ENCODE results near the gene PVRIG. TPM values are rescaled to one million over a fixed set of nuclear protein-coding genes. Genes with fewer than 3 reads are reported as not detected.

The PVRIG gene
- total RNA-seq, result not detected in 2 replicates

GRCh38 chr7:100219801-100220585 is at the start of gene PVRIG:
TSS of gene PVRIG (plus strand) at chr7:100219949. CDS start at chr7:100219971, 22 bp downstream.

GRCh38 chr7:100177045-100178001 is 42.4 kb upstream of the PVRIG start, which contains the start of the genes GPC2 and STAG3:
TSS of gene GPC2 (minus strand) at chr7:100177381. CDS start at chr7:100177199, 182 bp downstream.
TSS of gene STAG3 (plus strand) at chr7:100177918. CDS start at chr7:100180557, 2,639 bp downstream.

Other genes starting within 250 kb of the PVRIG start
- 0.49 TPM in 1 of 2 replicates, not detected in the other for gene AZGP1, start 243.9 kb upstream of the PVRIG start, total RNA-seq
- gene ZKSCAN1, start 204.4 kb upstream of the PVRIG start, total RNA-seq, result 9.5 and 22.1 TPM in 2 replicates
- 5.9 and 12.8 TPM in 2 replicates for gene ZSCAN21, start 170.2 kb upstream of the PVRIG start, total RNA-seq
- gene ZNF3, start 138.2 kb upstream of the PVRIG start, total RNA-seq, result 14.0 and 22.6 TPM in 2 replicates
- 64.1 and 82.9 TPM in 2 replicates for gene COPS6, start 131.0 kb upstream of the PVRIG start, total RNA-seq
- 43.5 and 242 TPM in 2 replicates for gene MCM7, start 118.6 kb upstream of the PVRIG start, total RNA-seq
- 21.3 and 31.3 TPM in 2 replicates for gene AP4M1, start 118.3 kb upstream of the PVRIG start, total RNA-seq
- 62.0 and 104 TPM in 2 replicates for gene TAF6, start 100.6 kb upstream of the PVRIG start, total RNA-seq
- gene CNPY4, start 100.3 kb upstream of the PVRIG start, total RNA-seq, result 11.2 and 12.5 TPM in 2 replicates
- 2.2 and 2.8 TPM in 2 replicates for gene MBLAC1, start 93.0 kb upstream of the PVRIG start, total RNA-seq
- gene LAMTOR4, start 71.0 kb upstream of the PVRIG start, total RNA-seq, result 166 and 186 TPM in 2 replicates
- 9.8 and 13.1 TPM in 2 replicates for gene TRAPPC14, start 61.2 kb upstream of the PVRIG start, total RNA-seq
- 1.3 and 2.7 TPM in 2 replicates for gene GAL3ST4, start 51.3 kb upstream of the PVRIG start, total RNA-seq
- gene GPC2, start 42.6 kb upstream of the PVRIG start, total RNA-seq, result 2.8 and 4.4 TPM in 2 replicates
- gene STAG3, start 42.0 kb upstream of the PVRIG start, total RNA-seq, result 0.25 and 0.33 TPM in 2 replicates
- gene SPDYE3, start 87.8 kb downstream of the PVRIG start, total RNA-seq, result not detected in 2 replicates
- gene PILRB, start 138.2 kb downstream of the PVRIG start, total RNA-seq, result 10.6 and 12.5 TPM in 2 replicates
- gene PILRA, start 153.5 kb downstream of the PVRIG start, total RNA-seq, result not detected in 2 replicates
- gene ZCWPW1, start 208.8 kb downstream of the PVRIG start, total RNA-seq, result 0.25 and 0.81 TPM in 2 replicates
- 26.4 and 30.4 TPM in 2 replicates for gene MEPCE, start 209.9 kb downstream of the PVRIG start, total RNA-seq
- gene PPP1R35, start 216.5 kb downstream of the PVRIG start, total RNA-seq, result 40.4 and 54.1 TPM in 2 replicates
- 0.89 TPM in 1 of 2 replicates, not detected in the other for gene SPACDR, start 244.3 kb downstream of the PVRIG start, total RNA-seq